ENCODE results near the gene ADGRA1. TPM values are rescaled to one million over a fixed set of nuclear protein-coding genes. Genes with fewer than 3 reads are reported as not detected.

ADGRA1 gene
- total and polyA plus RNA-seq, 2 of the 8 experiments (the other 6 are each of a cell fraction or from before 2014, with no cell fraction given), result 0.17 to 0.21 TPM

- no peak overlapping the region for H4K91ac ChIP-seq (replicated peaks; ENCODE audit: insufficient read length, low read length)
- H3K9me3 ChIP-seq (ENCODE audit: insufficient read depth in 2 of 2, low read depth in 1 of 2, low read length in 1 of 2), result no peaks in the 10 kb centered on the region; a peak in 1 of 4 replicates
- no peak overlapping the region for H3K23ac ChIP-seq (ENCODE audit: insufficient read length)
- FAIRE-seq (no peak), DNase-seq (ENCODE audit: low read depth in 1 of 2, low spot score in 2 of 2) (no peak)
- ChIA-PET POLR2A (ENCODE audit: partially characterized antibody) (no interaction called here), CTCF (ENCODE audit: partially characterized antibody) (interaction anchor here (1.5 to 2.2 kb wide), 3 partner anchors 14 to 62 kb away, joined by 3 to 5 read pairs (median 3); no protein-coding TSS in a partner anchor)
- no peaks in the 10 kb centered on the region for H3K36me3 ChIP-seq (ENCODE audit: control insufficient read depth in 2 of 4, insufficient read depth in 4 of 4, low read length in 3 of 4)
- H3K4me2 ChIP-seq (ENCODE audit: insufficient read depth in 1 of 2, low read depth in 2 of 2, low read length in 2 of 2), result no peak overlapping the region
- no peak overlapping the region for H4K5ac ChIP-seq (ENCODE audit: insufficient read length, low read depth, low read length)
- no peak overlapping the region for H2BK5ac ChIP-seq (ENCODE audit: low read depth, low read length)
- no peak overlapping the region for H3K9ac ChIP-seq (replicated peaks in 1 of 4; ENCODE audit: extremely low read depth in 1 of 4, low read depth in 3 of 4, low read length in 3 of 4)
- no peaks in the 10 kb centered on the region for H3K4me1 ChIP-seq (replicated peaks in 1 of 4; ENCODE audit: control insufficient read depth in 3 of 4, insufficient read depth in 4 of 4, low read length in 3 of 4)
- H3K27me3 ChIP-seq (replicated peaks in 1 of 4; ENCODE audit: control insufficient read depth in 3 of 4, extremely low read depth in 1 of 4, insufficient read depth in 3 of 4, low read length in 3 of 4), result no peaks in the 10 kb centered on the region
- H2AK5ac ChIP-seq (ENCODE audit: low read depth, low read length), result no peak overlapping the region
- H2BK15ac ChIP-seq (ENCODE audit: low read length), result no peak overlapping the region
- H4K8ac ChIP-seq (ENCODE audit: extremely low read depth, insufficient read depth, low read length), result no peak overlapping the region
- WGBS, 2 experiments (ENCODE audit: extremely low coverage in 1 of 2, insufficient coverage in 1 of 2, insufficient read length in 1 of 2, insufficient replicate concordance in 2 of 2, low coverage in 1 of 2, low lambda C conversion rate in 2 of 2, missing lambda C conversion rate in 1 of 2), result 93% methylated on average over 23 of the region's 23 CpGs; no CpG with 5 or more reads in 1 of the 2 experiments
- H3K18ac ChIP-seq (ENCODE audit: extremely low read depth, low read length), result no peak overlapping the region
- H4K20me1 ChIP-seq (replicated peaks in 1 of 2; ENCODE audit: control insufficient read depth in 1 of 2, insufficient read depth in 2 of 2, low read length in 2 of 2), result no peaks in the 10 kb centered on the region
- no peak overlapping the region for H3K4ac ChIP-seq (replicated peaks; ENCODE audit: insufficient read length, low read depth, low read length)
- H2AFZ ChIP-seq (ENCODE audit: low read length), result no peak overlapping the region
- no peaks in the 10 kb centered on the region for H3K79me1 ChIP-seq (ENCODE audit: low read depth, low read length)
- no peak overlapping the region for H2BK20ac ChIP-seq (ENCODE audit: low read length)
- no peak overlapping the region for H3K56ac ChIP-seq (replicated peaks; ENCODE audit: insufficient read length, low read depth, low read length)
- peaks cover 11% of the 10 kb centered on the region; the same call in 1 of the 2 replicates for H3K23me2 ChIP-seq (ENCODE audit: low read depth, low read length)
- H3K14ac ChIP-seq (ENCODE audit: insufficient read length), result no peak overlapping the region
- no peak overlapping the region for H2BK120ac ChIP-seq (replicated peaks; ENCODE audit: low read depth, low read length)
- no peaks in the 10 kb centered on the region for H3K79me2 ChIP-seq (ENCODE audit: control insufficient read depth in 1 of 2, insufficient read depth in 2 of 2, low read length in 2 of 2)
- H3K4me3 ChIP-seq (ENCODE audit: extremely low read depth in 1 of 4, insufficient read depth in 2 of 4, low read depth in 3 of 4, low read length in 4 of 4), result no peak overlapping the region
- H3K27ac ChIP-seq (ENCODE audit: low read depth, low read length), result no peak overlapping the region
- H2BK12ac ChIP-seq (ENCODE audit: low read depth, low read length), result no peak overlapping the region
- no peak for TF ChIP-seq KDM5A (IDR thresholded peaks at IDR 0.05; ENCODE audit: low read length)
- no peak for TF ChIP-seq EP300 (IDR thresholded peaks at IDR 0.05; ENCODE audit: borderline replicate concordance in 1 of 2, low read depth in 2 of 2, low read length in 2 of 2)
- no peak for TF ChIP-seq SRF (IDR thresholded peaks at IDR 0.05; ENCODE audit: low read depth, low read length)
- no peak for TF ChIP-seq TCF12 (IDR thresholded peaks at IDR 0.05; ENCODE audit: low read depth, low read length)
- TF ChIP-seq SP2 (IDR thresholded peaks at IDR 0.05; ENCODE audit: low read length), result no peak
- TF ChIP-seq RXRA (IDR thresholded peaks at IDR 0.05; ENCODE audit: insufficient read depth, low read depth, low read length), result no peak
- no peak for TF ChIP-seq KDM1A (IDR thresholded peaks at IDR 0.05; ENCODE audit: borderline replicate concordance, low read length)
These were observed 25.6 kb upstream of the ADGRA1 start for GRCh38 chr10:133062085-133062484.
